Brain microvascular endothelial cell (primary cell): ENCODE results near the gene MUC2.

ENCODE experiments used
- DNase-seq: peaks from one replicate; pipeline ENCODE4 v3.0.0-alpha.2; 2020
- H3K27ac ChIP-seq: fragments of 250-450 bp; sonication (Bioruptor Pico); 2 replicates; pipeline ENCODE4 v1.5.1; 2020; ENCODE audit warnings: mild to moderate bottlenecking, moderate library complexity
- H3K27me3 ChIP-seq: fragments of 250-450 bp; sonication (Bioruptor Pico); replicated peaks from 2 replicates; pipeline ENCODE4 v1.5.1; 2020; ENCODE audit warnings: mild to moderate bottlenecking
- H3K36me3 ChIP-seq: fragments of 250-450 bp; sonication (Bioruptor Pico); replicated peaks from 2 replicates; pipeline ENCODE4 v1.5.1; 2020; ENCODE audit warnings: mild to moderate bottlenecking
- H3K4me3 ChIP-seq: 2 replicates; pipeline ENCODE4 v1.5.1; 2011; ENCODE audit warnings: low read depth, mild to moderate bottlenecking, control low read depth, low read length, moderate library complexity
- CTCF ChIP-seq: IDR thresholded peaks from 2 replicates; pipeline ENCODE4 v1.5.1; 2011; ENCODE audit warnings: low read depth, mild to moderate bottlenecking, moderate library complexity, low read length, control low read depth, inconsistent platforms; ENCODE audit errors: missing control alignments
- in situ Hi-C: cut with HindIII; loops from 2 replicates; pipeline ENCODE4 v1.10.0; 2017; ENCODE audit warnings: low sequenced_read_pairs, low pct_ligation_motif_present

MUC2 gene

GRCh38 chr11:1120532-1121330, 46.1 kb downstream of the MUC2 start:
- no peaks in the 10 kb centered on the region for H3K27me3 ChIP-seq
- H3K36me3 ChIP-seq = no peaks in the 10 kb centered on the region
- in situ Hi-C loops = no loop called here
- DNase-seq = no peak
- H3K27ac ChIP-seq = no peak overlapping the region
- no peak for TF ChIP-seq CTCF
- H3K4me3 ChIP-seq = no peak overlapping the region

- Histone ChIP-seq H3K27me3 (no peaks in the 10 kb centered on the region), H3K27ac (no peak overlapping the region), H3K36me3 (no peaks in the 10 kb centered on the region), H3K4me3 (no peak overlapping the region)
- in situ Hi-C loops = no loop called here
- TF ChIP-seq CTCF = no peak
- DNase-seq = no peak
Observed at GRCh38 chr11:1121331-1121812, 46.7 kb downstream of the MUC2 start.

- no peak for DNase-seq
- H3K36me3 ChIP-seq = no peaks in the 10 kb centered on the region
- no peak overlapping the region for H3K27ac ChIP-seq
- in situ Hi-C loops = no loop called here
- no peak overlapping the region for H3K4me3 ChIP-seq
- TF ChIP-seq CTCF = no peak
- no peaks in the 10 kb centered on the region for H3K27me3 ChIP-seq
Observed at GRCh38 chr11:1121813-1122663, 47.4 kb downstream of the MUC2 start.

GRCh38 chr11:1122664-1123002, 48.0 kb downstream of the MUC2 start:
- Histone ChIP-seq H3K36me3 (no peaks in the 10 kb centered on the region), H3K4me3 (no peak overlapping the region), H3K27ac (no peak overlapping the region), H3K27me3 (no peaks in the 10 kb centered on the region)
- TF ChIP-seq CTCF = no peak
- DNase-seq = no peak
- in situ Hi-C loops = no loop called here

DNA sequence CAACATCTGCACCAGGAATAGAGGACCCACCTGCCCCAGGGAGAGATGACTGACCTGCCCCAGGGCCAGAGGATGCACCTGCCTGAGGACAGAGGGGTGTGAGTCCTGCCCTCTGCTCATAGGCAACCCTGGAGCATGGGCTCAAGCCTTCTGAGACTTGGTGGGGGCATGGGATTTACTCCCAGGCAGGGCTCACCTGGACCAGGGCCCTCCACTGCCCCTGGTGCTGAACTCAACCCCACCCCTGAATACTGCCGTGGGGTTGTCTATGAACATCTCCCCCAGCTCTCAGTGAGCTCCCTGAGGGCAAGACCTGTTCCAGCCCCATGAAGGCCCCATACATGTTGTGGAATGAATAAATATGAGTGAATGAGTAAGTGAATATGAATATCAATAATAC, 49.3 kb downstream of the MUC2 start:
- no peaks in the 10 kb centered on the region for H3K36me3 ChIP-seq
- in situ Hi-C loops = no loop called here
- DNase-seq = no peak
- no peak overlapping the region for H3K4me3 ChIP-seq
- TF ChIP-seq CTCF = no peak
- H3K27ac ChIP-seq = no peak overlapping the region
- H3K27me3 ChIP-seq = no peaks in the 10 kb centered on the region
